Medulla oblongata (tissue), 1 donor: Measurements from ENCODE around the gene ADAMTS2.

Experiments used
- DNase-seq: peaks from one replicate; pipeline ENCODE4 v3.0.0-alpha.2; 2015; ENCODE audit errors: extremely low spot score

ADAMTS2 gene

DNA sequence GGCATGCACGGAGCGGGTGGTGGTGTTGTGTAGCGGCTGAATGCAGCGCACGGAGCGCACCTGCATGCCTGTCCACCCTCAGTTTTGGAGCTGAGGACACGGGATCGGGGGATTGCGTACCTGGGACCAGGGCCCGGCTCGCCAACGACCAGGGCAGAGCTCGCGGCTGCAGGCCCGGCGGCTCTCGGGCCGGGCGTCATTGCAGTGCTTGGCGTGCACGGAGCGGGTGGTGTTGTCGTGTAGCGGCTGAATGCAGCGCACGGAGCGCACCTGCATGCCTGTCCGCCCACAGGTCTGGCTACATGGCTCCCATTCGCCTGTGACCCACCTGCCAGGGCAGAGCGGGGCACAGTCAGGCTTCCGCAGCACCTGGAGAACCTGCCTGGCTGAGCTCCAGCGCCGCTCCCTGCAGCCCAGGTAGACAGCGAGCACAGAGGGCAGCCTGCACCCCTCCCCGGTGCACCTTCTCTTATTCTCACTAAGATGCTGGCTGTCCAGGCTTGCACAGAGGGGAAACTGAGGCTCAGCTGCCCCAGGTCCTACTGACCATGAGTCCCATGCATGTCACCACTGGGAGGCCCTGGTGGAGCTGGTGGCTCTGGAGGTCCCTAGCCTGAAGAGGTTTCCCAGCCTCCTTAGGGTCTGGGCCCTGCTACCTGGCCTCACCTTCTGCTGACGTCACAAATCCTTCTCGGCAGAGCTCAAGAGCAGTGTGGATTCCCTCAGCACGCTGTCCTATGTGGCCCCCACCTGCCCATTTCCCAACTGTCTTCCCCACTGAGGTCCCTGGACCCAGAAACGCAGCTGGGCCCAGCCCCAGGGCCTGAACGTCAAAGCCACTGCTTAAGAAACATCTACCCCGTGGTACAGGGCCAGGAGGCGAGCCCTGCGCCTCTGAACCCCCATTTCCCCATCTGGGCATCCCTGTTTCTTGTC, 220.1 kb downstream of the ADAMTS2 start:
- DNase-seq, result no peak

DNA sequence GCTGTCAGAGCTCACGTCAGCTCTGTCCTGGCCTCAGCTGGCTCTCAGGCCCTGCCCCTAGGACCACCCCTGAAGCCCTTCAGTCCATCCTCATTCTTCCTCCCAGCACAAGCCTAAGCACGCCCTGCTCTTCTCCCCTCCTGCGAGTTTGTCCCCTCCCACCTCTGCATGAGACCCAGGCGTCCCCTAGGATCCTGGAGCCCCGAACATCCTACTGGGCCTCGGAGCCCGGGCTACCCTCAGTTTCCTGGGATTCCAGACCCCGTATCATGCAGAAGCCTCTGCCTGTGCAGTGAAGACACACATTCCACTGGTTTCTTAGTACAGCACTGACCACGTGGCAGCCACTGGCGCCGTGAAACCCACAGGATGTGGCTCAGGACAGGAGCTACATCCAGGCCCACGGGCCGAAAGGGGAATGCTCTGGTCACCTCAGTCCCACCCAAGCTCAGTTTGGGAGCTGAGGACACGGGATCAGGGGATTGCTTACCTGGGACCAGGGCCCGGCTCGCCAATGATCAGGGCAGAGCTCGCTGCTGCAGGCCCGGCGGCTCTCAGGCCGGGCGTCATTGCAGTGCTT, 220.9 kb downstream of the ADAMTS2 start:
- no peak for DNase-seq

DNA sequence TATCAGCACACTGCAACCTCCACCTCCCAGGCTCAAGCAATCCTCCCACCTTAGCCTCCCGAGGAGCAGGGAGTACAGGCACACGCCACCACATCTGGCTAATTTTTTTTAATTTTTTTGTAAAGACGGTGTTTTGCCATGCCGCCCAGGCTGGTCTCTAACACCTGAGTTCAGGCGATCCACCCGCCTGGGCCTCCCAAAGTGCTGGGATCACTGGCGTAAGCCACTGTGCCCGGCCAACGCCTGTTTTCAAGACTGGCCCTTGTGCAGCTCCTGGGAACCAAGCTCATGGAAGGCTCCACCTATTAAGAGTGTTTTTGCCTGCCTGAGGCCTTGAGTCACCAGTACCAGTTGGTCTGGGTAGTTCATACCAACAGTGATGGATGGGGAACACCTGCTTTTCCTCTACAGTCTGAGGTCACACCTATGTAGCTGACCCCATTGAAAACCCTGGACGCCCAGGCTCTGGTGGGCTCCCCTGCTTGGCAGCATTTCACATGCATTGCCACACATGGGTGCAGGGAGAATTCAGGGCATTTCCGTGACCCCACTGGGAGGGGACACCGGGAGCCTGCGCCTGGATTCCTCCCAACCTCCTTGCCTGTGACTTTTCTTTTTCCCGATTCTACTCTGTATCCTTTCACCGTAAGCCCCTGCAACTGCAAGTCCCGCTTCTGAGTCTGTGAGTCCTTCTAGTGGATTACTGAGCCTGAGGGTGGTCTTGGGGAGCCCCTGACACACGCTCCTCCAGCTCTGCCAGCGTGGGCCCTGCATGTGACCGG, 221.6 kb downstream of the ADAMTS2 start:
- no peak for DNase-seq

DNA sequence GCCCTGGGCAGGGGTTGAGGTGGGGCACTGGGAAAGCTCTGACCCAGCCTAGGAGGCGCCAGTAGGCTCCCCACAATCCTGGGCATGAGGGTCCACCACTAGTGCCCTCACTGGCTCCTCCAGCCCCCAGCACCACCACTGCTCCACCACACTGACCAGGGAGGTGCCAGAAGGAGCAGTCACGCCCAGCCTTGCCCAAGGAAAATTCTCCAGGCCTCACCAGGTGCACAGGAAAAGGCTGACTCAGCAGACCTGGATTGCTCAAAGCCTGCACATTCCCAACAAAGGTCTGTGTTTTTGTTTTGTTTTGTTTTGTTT, 222.2 kb downstream of the ADAMTS2 start:
- no peak for DNase-seq

DNA sequence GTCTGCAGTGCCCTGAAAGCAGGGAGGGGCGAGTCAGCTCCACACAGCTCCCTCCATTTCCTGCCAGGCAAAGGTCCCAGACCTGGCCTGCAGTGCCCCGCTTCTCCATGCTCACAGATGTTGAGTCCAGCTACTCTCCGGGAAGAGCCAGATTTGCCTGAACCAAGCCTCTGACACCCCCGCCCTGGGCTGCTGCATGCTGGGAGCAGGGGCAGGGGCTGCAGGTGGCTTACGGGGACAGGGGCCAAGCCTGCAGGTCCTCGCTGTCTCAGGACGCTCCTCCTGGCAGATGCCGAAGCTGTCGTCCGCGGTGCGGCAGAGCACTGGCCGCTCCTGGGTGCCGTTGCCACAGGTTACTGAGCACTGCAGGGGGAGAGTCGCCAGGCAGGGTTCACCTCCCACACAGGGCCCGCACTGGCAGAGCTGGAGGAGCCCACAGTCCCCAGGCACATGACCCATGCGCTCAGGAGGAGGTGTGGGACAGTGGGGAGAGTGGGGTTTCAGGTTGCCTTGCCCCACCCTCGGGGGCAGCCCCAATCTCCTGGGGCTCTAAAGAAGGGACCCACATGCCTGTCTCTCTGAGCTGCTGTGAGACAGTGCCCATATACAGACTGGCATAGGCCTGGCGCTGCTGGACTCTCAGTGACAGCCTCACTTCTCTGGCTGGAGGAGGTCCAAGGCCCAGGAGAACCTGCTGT, 222.7 kb downstream of the ADAMTS2 start:
- no peak for DNase-seq

DNA sequence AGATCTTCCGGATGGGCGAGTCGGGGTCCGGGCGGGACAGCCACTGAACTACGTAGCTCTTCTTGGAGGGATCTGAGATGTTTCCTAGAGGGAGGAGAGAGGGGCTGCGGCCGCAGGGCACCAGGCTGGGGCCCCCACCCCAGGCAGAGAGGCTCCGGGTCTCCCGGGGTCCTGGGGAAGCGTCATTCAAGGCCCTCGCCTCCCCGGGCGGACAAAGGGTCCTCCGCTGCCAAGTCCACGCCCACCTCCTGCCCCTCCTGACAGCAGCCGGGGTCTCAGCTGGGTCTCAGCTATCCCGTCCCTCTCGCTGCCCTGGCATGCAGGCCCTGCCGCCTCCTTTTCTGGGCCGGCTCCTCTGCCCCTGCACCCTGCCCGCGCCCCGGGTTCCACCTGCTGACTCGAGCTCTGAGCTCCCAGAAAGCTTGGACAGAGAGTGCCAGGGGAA, 223.6 kb downstream of the ADAMTS2 start:
- DNase-seq, result no peak

DNA sequence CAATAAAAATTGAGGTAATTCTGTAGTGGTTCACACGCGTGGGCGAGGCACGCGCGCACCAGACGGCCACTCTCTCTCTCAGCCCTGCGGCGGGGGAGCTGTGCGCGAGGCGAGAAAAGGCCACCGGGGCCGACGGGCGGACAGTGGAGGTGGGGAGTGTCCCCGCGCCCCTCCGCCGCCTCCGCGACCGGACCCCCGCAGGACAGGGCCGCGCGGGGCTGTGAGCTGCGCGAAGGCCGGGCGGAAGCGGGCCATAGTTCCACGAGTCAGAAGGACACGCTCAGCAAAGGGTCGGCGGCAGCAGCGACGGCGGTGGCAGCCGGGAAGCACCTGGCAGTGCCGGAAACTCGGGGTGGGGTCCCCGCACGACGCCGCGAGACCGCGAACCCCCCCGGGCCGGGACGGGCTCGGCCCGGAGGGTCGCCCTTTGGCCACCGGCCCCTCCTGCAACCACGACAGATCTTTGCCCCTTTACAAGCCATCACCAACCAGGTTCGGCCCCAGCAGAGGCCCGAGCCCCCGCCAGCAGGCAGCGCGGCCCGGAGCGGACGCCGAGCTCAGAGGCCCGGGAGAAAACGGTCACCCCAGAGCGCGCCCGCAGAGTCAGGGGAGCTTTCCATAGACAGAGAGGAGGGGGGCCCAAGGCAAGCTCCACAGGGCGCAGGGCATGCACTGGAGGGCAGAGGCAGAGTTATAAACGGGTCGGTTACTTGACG, 224.2 kb downstream of the ADAMTS2 start:
- no peak for DNase-seq

DNA sequence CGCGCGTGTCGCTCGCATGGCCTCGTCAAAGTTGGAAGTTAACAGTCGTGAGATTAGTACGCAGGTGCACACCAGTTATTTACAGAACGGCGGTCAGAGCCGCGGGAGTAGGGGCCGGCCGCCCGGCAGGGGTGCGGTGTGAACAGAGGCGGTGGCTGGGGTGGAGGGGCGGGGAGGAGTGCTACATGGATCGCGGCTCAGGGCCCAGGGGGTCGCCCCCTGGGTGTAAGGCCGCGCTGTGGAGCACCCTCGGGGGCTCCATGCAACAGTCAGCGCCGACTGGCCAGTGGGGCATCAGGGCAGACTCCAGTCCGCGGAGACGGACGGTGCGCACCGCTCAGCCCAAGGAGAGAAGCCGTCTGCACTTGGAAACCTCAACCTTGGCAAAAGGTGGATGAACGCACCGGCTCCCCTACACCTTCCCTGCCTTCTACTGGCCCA, 224.8 kb downstream of the ADAMTS2 start:
- DNase-seq, result no peak

DNA sequence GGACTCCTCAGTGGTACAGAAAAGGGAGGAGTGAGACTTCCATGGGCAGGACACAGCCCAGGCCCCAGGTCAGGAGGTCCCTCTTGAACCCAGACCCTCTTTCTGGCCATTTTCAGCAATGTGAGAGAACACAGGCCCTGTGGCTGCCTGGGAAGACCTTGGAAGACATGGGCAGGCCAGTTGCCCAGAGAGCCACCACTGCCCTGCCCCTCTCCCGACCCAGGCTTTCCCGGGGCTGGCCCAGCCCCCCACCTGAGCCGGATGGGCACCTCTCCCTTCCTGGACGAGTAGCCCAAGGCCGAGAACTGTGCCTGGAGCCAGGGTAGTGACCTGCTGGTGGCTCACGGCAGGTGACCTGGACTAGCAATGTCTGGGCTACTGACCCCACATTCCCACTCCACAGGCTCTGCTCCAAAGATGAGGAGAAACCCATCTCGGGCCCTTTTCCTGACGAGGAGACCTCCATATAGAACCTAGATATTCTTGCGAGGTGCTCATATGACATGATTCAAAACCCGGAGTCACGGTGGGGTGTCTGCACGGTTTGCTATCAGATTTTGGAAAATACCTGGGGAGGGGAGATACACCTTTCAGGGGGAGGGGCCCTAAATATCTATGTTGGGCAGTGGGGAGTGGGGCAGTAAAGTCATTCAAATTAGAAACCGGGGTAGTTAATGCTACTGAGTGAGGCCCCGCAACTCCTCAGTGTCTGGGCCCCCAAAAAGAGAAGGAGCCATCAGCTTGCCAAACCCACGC, 225.7 kb downstream of the ADAMTS2 start:
- no peak for DNase-seq

DNA sequence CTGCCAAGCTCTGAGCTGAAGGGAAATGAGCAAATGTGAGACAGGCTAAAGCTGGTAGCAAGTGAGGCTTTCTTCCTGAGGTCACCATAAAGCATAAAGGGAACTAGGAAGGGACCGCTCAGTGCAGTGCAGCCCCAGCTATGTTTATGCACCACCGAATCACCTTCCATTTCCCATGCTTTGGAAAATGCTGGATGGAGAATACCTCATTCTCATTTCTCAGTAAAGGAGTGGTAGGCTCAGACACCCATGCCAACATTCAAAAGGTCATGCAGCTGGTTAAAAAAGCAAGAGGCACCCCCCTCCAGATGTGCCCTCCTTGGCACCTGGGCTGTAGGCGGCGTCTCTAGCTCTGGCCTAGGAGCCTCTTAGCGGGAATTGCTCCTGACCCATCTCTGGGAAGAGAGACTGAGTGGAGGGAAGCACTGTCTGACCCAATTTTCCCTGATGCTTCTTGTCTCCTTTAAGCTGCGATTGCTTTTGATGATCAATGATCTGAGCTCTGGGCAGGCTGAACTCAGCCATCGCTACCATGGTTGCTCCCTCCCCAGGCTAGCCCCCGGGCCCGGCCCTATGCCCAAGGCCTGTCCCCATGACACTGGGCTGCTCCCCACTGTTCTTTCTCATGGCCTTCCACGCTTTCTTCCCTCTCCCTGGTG, 226.4 kb downstream of the ADAMTS2 start:
- no peak for DNase-seq

DNA sequence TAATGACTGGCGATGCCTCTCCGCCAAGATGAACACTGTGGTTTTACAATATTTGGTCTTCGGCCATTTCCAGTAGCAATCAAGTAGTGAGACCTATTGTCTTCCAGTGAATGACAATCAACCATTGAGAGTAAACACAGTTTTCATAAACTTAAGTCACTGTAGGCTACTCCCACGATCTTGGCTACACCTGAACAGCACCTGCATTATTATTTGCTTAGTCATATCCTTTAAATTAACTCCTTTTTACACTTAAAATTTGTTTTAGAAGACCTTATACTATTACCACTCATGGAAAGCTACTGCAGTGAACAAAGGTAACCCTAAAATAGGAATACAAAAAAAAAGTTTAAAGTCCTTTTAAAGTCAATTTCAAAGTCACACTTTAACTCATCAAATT, 226.9 kb downstream of the ADAMTS2 start:
- DNase-seq, result no peak

DNA sequence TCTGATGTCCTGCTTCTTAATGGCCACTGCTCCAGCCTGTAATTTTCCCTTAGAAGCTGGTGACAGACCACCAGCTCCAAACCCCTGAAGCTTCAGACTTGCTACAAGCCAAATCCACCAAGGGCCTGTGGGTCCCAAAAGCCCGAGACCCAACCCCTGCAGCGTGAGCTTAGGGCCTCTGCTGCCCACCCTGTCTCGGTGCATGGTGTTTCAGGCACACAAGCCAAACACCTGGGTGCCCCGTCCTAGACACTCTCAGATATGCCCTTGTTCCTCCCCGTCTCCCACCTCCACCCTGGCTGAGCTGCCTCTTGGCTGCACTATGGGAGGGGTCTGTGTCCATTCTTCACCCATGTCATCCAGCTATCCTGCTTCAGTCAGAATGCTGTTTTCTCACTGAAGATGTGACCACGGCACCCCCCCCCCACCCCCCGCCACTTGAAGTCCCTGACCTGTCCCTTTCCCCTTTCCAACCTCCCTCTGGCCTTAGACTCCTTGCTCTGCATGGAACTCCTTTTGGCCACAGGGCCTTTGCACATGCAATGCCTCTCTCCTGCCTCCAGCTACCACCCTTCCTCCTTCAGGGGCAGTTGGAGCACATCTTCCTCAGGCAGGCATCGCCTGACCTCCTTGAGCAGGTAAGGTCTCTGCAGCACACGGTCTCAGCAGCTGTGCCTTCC, 229.3 kb downstream of the ADAMTS2 start:
- no peak for DNase-seq

DNA sequence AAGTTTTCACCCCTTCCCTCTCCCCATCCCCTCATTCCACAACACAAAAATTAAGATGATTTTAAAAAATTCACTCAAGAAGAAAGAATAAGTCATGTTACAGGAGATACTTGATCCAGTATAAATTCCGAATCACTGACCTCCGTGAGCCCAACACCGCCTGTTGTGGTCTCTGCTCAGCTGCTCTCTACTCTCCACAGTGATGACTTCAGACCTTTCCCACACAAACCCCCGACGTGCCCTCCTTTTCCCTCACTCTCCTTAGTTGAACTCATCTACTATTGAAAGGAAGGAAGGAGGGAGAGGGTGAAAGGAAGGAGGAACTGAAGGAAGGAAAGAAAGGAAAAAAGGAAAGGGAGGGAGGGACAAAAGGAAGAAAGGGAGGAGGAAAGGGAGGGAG, 230.0 kb downstream of the ADAMTS2 start:
- DNase-seq, result no peak

DNA sequence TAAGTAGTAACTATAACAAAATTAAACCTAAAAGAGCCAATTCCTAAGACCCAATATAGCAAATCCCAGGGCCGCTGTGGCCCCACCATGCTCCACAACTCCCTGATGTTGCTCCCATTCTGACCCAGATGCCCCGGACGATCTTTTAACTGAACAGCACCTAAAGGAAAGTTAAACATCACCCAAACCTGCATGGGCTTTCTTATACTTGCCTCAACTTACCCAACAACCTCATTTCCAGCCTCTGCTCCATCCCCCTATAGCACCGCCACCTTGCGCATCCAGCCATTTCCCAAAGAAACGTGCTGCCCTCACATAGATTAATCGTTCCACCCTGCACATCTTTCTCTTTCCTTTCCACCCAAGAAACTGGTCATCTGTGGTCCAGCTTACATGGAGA, 230.5 kb downstream of the ADAMTS2 start:
- DNase-seq, result no peak

DNA sequence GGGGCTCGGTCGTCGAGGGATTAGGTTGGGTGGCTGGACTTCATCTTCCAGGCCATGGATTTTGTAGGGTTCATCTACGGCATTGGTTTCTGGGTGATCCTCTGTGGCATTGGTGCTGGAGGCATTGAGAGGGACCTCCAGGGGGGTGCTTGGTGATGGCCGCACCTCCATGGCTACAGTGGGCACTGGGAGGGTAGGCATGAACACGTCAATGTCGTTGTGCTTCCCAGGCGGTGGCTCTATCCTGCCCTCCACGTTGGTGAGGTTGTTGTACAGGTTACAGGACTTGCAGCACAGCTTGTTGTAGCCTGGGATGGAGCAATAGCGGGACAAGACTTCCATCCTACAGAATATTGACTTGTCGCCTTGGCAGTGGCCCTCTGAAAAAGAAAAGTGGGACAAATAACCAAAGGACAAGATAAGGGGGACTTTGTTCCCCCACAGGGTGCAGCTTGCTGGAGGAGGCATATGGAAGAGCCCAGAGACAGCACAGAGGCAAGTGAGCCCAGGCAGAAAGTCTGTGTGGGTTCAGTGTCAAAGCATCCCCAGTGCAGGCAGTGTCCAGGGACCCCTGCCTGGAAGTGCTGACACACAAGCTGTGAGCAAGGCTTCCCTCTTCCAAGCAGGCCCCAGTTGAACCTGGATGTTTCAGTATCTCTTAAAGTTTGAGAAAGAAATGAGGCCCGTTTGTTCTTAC, 231.2 kb downstream of the ADAMTS2 start:
- DNase-seq, result no peak

DNA sequence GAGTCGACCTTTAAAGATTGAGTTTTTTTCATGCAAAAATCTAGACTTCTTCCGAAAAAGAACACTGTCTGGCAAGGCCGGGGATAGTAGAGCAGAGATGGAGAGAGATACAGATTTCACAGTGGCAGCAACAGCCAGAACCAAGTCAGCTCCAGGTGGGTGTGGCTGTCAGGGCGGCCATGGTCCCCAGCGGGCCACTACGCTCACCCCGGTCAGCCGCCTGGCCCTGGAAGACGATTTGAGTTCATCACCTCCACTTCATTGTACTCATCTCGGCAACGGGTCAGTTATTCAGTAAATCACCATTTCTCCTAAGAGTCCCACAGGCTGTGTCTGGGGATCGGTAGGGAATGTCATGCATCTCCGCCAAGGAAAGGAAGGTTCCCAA, 232.1 kb downstream of the ADAMTS2 start:
- no peak for DNase-seq

DNA sequence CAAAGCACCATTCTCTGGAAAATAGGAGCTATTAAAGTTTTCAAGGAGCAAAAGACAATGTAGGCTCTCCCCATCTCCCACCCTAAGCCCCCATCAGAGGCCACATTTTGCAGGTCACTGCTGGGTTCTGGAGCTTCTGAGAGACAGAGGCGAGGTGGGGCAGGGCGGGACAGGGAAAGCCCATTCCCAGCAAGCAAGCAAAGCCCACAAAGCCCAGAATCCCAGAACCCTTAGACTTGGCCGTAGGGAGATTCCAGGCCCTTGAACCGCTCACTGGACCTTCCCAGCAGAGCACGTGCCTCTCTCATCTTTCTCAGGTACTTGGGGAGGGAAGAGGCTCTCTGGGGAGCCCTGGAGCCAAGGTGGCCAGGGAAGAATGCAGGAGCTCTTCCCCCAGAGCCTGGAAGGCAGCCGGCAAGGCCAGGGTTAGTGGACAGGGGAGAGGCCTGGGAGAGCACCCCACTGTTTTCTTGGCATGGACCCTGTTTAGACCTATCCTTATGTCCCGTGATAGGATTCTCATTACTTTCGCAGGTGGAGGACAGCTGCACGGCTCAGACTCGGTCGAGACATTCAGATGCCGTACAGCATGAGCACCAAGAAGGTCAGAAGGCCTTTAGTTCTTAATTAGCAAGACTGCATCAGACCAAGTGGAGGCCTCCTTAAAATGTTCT, 232.7 kb downstream of the ADAMTS2 start:
- DNase-seq, result no peak
